Activated naive CD8-positive, alpha-beta T cell (primary cell): Measurements from ENCODE around the gene DHX57.
"Not testable (repeated sequence)": the region's sequence is repeated elsewhere in the genome, so short reads cannot be mapped to it uniquely, and the experiment has no call there.

Experiments
- H3K27ac Mint-ChIP-seq: one replicate; pipeline ENCODE4 v1.8.0; 2021; ENCODE audit warnings: mixed read lengths
- H3K27me3 Mint-ChIP-seq: one replicate; pipeline ENCODE4 v1.8.0; 2021; ENCODE audit warnings: mixed read lengths
- H3K36me3 Mint-ChIP-seq: one replicate; pipeline ENCODE4 v1.8.0; 2021; ENCODE audit warnings: mixed read lengths
- H3K4me1 Mint-ChIP-seq: one replicate; pipeline ENCODE4 v1.8.0; 2021; ENCODE audit warnings: low read depth, mixed read lengths
- H3K4me3 Mint-ChIP-seq: one replicate; pipeline ENCODE4 v1.8.0; 2021; ENCODE audit warnings: mild to moderate bottlenecking, mixed read lengths
- H3K9me3 Mint-ChIP-seq: one replicate; pipeline ENCODE4 v1.8.0; 2021; ENCODE audit warnings: low read depth, mixed read lengths

DHX57 gene

DNA sequence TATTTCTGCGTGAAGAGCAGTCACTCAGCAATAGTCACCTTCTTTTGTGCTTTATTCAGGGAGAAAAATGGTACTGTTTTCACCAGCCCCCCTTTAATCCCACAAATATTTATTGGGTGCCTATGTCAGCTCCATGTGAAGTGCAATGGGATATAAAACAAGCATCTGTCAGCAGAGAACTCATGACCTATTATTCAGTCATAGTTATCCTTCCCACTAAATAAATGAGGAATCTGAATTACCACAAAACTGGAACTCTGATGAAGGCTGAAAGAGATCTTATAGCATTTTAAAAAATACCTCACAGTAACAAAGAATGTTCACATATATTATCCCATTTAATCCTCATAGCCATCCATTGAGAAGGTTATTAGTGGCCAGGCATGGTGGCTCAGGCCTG lies 45.8 kb downstream of the DHX57 start:
- Mint-ChIP-seq H3K27ac (no peak overlapping the region), H3K4me3 (no peak overlapping the region), H3K9me3 (no peaks in the 10 kb centered on the region), H3K36me3 (peaks cover 14% of the 10 kb centered on the region), H3K27me3 (no peaks in the 10 kb centered on the region), H3K4me1 (peaks cover 2% of the 10 kb centered on the region)

DNA sequence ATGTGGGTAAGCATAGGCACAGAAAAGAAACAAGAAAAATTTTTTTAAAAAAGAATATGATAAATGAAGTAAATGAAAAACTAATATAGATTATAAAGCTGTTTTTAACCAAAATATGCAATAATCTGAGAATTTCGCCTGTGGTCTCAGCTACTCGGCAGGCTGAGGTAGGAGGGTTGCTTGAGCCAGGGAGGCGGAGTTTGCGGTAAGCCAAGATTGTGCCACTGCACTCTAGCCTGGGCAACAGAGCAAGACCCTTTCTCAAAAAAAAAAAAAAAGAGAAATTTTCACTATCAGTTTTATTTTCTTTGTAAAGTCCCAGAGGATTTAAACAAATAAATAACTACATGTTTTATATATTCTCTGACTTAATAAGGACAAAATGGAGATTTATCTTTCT lies 47.3 kb downstream of the DHX57 start:
- H3K4me3 Mint-ChIP-seq = no peak overlapping the region
- H3K36me3 Mint-ChIP-seq = peaks cover 15% of the 10 kb centered on the region
- H3K4me1 Mint-ChIP-seq = peaks cover 2% of the 10 kb centered on the region
- no peaks in the 10 kb centered on the region for H3K27me3 Mint-ChIP-seq
- no peak overlapping the region for H3K27ac Mint-ChIP-seq
- no peaks in the 10 kb centered on the region for H3K9me3 Mint-ChIP-seq

DNA sequence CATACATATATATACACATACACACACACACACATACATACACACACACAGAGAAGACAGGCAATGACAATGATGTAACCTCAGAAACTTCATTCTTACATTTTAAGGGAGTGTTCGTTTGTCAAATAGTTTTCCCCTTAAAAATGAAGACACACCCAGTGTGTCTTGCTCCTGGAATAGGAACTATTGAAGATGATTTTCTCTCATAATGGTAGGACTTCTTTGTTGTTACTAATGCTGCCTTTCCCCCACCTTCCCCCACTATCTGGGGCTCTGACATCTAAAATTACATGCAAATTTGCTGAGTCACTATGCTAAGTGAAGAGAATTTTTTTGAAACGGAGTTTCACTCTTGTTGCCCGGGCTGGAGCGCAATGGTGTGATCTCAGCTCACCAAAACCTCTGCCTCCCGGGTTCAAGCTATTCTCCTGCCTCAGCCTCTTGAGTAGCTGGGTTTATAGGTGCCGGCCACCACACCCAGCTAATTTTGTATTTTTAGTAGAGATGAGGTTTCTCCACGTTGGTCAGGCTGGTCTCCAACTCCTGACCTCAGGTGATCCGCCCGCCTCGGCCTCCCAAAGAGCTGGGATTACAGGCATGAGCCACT lies 48.1 kb downstream of the DHX57 start:
- H3K4me1 Mint-ChIP-seq = not testable (repeated sequence)

DNA sequence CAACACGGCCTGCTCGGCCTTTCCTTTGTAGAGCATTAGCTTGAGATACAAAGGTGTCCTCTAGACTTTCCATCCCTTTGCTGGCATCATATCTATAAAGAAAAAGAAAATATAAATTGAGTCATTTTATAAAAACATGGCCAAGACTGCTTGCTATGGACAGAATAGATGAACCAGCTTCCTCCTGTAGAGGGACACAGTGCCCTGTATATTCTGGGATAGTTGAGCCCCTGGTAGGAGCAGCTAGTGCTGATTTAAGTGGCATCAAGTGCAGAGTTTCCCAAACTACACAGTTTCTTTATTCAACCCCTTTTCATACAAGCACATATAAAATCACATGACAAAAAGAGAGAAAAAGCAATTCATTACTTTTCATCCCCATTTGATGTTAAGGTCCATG lies 49.8 kb downstream of the DHX57 start:
- no peaks in the 10 kb centered on the region for H3K27me3 Mint-ChIP-seq
- H3K36me3 Mint-ChIP-seq = peaks cover 20% of the 10 kb centered on the region
- H3K27ac Mint-ChIP-seq = no peak overlapping the region
- H3K4me1 Mint-ChIP-seq = peaks cover 2% of the 10 kb centered on the region
- H3K9me3 Mint-ChIP-seq = no peaks in the 10 kb centered on the region
- no peak overlapping the region for H3K4me3 Mint-ChIP-seq

More for the DNA sequence above, 48.1 kb downstream of the DHX57 start:
- peaks cover 17% of the 10 kb centered on the region for H3K36me3 Mint-ChIP-seq
- not testable (repeated sequence) for H3K27me3 Mint-ChIP-seq, H3K27ac Mint-ChIP-seq, H3K9me3 Mint-ChIP-seq, H3K4me3 Mint-ChIP-seq

DNA sequence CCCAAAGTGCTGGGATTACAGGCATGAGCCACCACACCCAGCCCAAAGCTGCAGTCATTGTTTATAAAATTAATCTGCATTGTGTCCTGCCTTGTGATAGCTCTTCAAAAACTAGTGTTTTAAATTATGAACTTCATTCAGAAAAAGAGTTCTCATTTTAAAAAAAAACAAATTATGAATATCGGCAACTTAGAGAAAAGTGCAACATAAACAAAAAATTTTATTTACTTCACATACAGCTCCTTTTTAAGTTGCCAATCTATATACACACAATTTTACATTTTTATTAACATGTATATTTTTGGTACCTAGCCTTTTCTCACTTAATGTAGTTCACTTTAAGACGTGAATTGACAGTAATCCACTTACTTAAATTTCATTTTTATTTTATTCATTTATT lies 50.8 kb downstream of the DHX57 start:
- no peaks in the 10 kb centered on the region for H3K9me3 Mint-ChIP-seq
- peaks cover 2% of the 10 kb centered on the region for H3K4me1 Mint-ChIP-seq
- H3K36me3 Mint-ChIP-seq = peaks cover 25% of the 10 kb centered on the region
- H3K4me3 Mint-ChIP-seq = no peak overlapping the region
- no peaks in the 10 kb centered on the region for H3K27me3 Mint-ChIP-seq
- H3K27ac Mint-ChIP-seq = no peak overlapping the region

DNA sequence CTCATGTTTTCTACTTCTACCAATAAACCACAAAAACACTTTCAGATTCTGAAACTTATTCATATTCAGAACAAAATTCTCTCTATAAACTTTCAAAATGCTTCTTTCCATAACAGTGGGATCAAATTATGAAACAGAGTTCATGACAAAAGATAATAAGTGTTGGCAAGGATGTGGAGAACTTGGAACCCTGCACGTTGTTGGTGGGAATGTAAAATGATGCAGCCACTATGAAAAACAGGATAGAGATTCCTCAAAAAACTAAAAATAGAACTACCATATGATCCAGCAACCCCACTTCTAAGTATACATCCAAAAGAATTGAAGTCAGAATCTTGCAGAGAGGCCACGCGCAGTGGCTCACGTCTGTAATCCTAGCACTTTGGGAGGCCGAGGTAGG lies 52.3 kb downstream of the DHX57 start:
- Mint-ChIP-seq H3K4me3 (no peak overlapping the region), H3K9me3 (no peaks in the 10 kb centered on the region), H3K27ac (no peak overlapping the region), H3K4me1 (peaks cover 2% of the 10 kb centered on the region), H3K27me3 (no peaks in the 10 kb centered on the region), H3K36me3 (peaks cover 31% of the 10 kb centered on the region)

DNA sequence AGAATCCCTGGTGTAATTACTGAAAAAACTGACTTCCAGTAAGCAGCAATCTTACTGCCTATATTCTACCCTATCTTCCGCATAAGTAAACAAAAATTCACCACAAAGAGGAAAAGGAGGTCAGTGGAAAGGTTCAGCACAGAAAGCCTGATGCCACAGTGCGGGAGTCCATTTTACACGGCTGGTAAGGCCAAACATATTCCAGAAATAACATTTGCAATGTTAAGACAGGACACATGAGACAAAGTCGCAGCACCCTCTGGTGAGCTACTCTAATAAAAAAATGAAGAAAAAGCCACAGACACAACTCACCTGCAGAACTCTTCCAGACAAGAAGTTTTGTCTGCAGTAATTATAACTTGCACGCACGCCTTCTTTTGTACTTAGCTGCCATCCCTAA lies 57.2 kb downstream of the DHX57 start:
- Mint-ChIP-seq H3K4me1 (no peaks in the 10 kb centered on the region), H3K4me3 (no peak overlapping the region), H3K36me3 (peaks cover 23% of the 10 kb centered on the region), H3K9me3 (no peaks in the 10 kb centered on the region), H3K27me3 (no peaks in the 10 kb centered on the region), H3K27ac (no peak overlapping the region)

DNA sequence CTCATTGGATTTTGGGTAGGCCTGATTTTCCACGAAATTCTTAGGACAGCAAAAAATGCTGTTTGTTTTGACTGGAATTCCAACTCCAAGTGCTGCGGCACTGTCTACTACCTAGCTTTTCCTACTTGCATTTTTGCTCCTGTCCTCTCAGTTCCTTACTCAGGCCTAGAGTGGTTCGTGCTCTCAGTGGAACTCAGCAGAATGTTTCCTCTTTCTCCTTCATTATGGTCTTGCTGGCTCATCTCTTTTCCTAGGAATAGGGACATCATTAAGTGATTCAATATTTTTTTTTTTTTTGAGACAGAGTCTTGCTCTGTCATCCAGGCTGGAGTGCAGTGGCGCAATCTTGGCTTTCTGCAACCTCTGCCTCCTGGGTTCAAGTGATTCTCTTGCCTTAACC lies 59.8 kb downstream of the DHX57 start:
- Mint-ChIP-seq H3K4me1 (no peaks in the 10 kb centered on the region), H3K9me3 (no peaks in the 10 kb centered on the region), H3K27ac (no peak overlapping the region), H3K4me3 (no peak overlapping the region), H3K27me3 (no peaks in the 10 kb centered on the region), H3K36me3 (peaks cover 16% of the 10 kb centered on the region)

DNA sequence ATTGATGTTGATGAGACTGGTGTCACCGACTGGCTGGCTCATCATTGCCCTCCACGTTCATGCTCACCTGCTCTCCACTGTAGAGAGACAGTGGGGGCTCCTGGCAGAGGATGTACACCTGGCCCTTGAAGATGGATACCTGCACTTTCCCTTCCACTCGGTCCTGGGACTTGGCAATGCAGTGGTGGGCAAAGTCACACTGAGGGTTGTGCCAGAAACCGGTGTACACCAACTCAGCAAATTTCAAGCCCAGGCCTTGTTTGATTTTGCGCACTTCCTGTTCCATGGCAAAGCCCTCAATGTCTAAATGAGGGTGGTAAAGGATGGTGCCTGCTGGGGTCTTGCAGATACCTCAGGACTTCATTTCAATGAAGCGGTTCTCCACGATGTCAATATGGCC lies 65.2 kb downstream of the DHX57 start:
- H3K27ac Mint-ChIP-seq = no peak overlapping the region
- no peaks in the 10 kb centered on the region for H3K9me3 Mint-ChIP-seq
- H3K27me3 Mint-ChIP-seq = no peaks in the 10 kb centered on the region
- H3K4me3 Mint-ChIP-seq = no peak overlapping the region
- H3K4me1 Mint-ChIP-seq = peaks cover 7% of the 10 kb centered on the region
- H3K36me3 Mint-ChIP-seq = peaks cover 4% of the 10 kb centered on the region

DNA sequence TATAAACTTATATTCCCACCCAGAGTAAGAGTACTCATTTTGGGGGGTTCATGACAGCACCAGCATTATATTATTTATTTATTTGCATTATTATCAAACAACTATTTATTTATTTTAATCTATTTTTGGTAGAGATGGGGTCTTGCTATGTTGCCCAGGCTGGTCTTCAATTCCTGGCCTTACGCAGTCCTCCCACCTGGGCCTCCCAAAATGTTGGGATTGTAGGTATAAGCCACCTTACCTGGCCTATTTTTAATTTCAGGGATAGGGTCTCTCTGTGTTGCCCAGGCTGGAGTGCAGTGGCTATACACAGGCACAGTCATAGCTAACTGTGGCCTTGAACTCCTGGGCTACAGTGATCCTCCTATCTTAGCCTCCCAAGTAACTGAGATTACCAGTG lies 67.1 kb downstream of the DHX57 start:
- Mint-ChIP-seq H3K27ac (no peak overlapping the region), H3K36me3 (peaks cover 2% of the 10 kb centered on the region), H3K27me3 (no peaks in the 10 kb centered on the region), H3K4me3 (no peak overlapping the region), H3K9me3 (no peaks in the 10 kb centered on the region), H3K4me1 (peaks cover 7% of the 10 kb centered on the region)

DNA sequence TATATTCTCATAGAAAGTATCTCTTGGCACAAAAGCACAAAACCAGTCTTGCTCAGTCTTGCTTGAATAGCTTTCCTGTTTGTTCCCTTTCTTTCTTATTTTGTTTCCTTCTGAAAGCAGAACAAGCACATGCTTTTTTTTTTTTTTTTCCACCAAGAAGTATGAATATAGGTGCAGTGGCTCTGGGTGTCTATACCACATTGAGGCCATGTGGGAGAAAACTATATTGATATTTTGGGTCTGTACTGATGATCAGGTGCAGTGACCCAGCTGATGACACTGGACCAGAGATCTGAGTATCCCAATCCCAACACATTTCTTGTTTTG lies 69.0 kb downstream of the DHX57 start:
- Mint-ChIP-seq H3K4me1 (peaks cover 7% of the 10 kb centered on the region), H3K36me3 (no peaks in the 10 kb centered on the region), H3K9me3 (no peaks in the 10 kb centered on the region), H3K4me3 (no peak overlapping the region), H3K27ac (no peak overlapping the region), H3K27me3 (no peaks in the 10 kb centered on the region)

DNA sequence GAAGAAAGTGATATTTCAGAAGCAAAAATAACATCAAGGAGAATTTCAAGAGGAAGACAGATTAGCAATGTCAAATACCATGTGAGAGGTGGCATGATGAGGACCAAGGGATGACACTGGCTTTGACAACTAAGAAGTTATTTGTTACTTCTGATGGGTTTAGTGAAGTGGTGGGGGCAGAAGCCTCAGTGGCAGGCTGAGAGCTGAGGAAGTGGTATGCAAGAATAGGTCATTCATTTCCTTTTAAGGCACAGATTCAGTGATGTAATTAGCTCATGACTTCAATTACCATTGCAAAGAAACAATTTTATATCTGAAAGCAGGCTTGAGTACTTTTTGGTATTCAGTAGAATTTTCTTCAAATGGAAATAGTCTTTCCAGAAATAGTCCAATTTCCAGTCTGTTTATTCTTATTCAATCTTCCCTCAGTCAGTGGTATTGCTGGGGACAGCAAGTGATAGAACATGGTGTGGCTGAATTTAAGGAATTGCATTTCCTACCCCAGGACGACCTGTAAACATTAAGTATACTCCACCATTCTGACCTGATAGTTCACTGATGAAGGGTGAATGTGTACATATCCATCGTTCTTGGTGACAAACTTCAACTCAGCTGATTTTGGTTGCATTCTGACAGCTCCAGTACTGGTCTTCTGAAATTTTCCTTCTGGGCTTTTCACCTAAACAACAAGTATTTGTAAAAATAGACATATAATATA lies 69.6 kb downstream of the DHX57 start:
- Mint-ChIP-seq H3K36me3 (no peaks in the 10 kb centered on the region), H3K9me3 (no peaks in the 10 kb centered on the region), H3K27ac (no peak overlapping the region), H3K4me3 (no peak overlapping the region), H3K4me1 (peaks cover 7% of the 10 kb centered on the region), H3K27me3 (no peaks in the 10 kb centered on the region)

DNA sequence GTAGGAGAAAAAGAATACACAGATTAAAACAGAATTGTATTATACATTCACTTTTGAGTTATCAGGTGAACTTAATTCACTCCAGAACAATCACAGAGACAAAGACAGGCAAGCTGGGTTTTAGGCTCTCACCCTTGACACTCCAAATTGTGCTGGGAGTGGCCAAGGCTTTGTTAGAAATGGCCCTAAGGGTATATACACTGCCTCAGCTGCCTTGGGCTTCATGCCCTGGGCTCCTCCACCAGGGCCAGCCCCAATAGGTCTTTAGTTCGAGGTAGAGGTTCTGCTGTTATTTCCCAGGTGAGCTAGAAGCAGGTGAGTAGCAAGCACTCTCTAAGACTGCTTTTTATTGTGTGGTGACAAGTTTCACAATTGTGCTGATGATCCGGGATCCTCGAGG lies 77.8 kb downstream of the DHX57 start:
- Mint-ChIP-seq H3K27me3 (no peaks in the 10 kb centered on the region), H3K4me1 (no peaks in the 10 kb centered on the region), H3K36me3 (peaks cover 3% of the 10 kb centered on the region), H3K4me3 (no peak overlapping the region), H3K9me3 (no peaks in the 10 kb centered on the region), H3K27ac (no peak overlapping the region)

DNA sequence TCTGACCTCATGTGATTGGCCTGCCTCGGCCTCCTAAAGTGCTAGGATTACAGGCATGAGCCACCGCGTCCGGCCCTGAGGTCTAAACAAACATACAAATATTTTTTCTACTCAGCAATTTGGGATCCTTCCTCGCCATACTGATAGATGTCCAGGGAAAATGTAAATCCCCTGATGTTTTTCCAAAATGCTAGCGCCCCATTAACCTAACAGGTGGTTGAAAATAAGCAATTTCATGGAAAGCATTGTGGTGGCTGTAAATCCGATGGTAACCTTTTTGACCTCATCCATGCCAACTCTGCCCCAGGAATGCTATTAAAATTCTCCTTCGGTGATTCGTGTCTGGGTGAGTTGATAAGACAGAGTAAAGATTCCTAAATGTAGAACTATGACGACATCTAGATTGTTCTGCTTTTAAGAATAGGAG lies 78.5 kb downstream of the DHX57 start:
- Mint-ChIP-seq H3K9me3 (no peaks in the 10 kb centered on the region), H3K4me3 (no peak overlapping the region), H3K27me3 (no peaks in the 10 kb centered on the region), H3K36me3 (peaks cover 3% of the 10 kb centered on the region), H3K4me1 (no peaks in the 10 kb centered on the region), H3K27ac (no peak overlapping the region)

DNA sequence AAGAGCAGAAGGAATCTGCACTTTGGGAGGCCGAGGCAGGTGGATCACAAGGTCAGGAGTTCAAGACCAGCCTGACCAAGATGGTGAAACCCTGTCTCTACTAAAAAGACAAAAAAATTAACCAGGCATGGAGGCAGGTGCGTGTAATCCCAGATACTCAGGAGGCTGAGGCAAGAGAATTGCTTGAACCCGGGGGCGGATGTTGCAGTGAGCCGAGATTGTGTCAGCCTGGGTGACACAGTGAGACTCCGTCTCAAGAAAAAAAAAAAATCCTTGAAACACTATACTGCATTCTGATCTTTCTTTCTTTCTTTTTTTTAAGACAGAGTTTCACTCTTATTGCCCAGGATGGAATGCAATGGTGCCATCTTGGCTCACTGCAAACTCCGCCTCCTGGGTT lies 80.7 kb downstream of the DHX57 start:
- H3K4me1 Mint-ChIP-seq, H3K9me3 Mint-ChIP-seq, H3K27ac Mint-ChIP-seq, H3K27me3 Mint-ChIP-seq, H3K4me3 Mint-ChIP-seq, H3K36me3 Mint-ChIP-seq: not testable (repeated sequence)

DNA sequence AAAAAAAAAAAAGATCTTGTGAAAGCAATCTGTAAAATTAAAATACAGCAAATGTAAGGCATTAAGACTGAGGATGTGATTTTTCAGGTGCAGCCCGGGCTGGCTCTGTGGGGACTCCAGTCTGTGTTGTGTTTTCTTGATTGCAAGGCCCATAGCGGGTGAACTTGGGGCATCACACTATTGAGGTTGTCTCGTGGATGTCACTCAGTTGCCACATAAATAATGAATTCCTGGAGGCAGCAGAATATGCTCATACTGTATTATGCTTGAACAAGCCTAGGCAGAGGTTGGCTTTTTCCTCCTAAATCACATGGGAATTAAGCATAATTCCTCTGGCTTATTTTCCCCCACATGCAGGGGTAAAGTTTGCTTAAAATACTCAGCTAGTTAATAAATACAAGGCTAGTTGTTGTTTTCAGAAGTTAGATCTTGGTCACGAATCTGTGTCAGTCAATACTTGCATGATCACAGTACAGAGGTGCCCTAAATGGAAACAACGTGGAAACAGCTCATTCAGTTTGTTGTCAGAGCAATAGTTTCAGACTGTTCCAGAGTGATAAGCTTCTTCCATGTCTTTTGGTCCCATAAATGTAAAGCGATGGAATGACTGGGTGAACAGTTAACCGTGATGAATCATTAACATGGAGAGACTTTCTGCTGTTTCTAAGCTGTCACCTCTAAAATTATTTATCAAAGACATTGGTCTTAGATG lies 81.3 kb downstream of the DHX57 start:
- H3K36me3 Mint-ChIP-seq = peaks cover 3% of the 10 kb centered on the region
- H3K4me3 Mint-ChIP-seq = no peak overlapping the region
- H3K27ac Mint-ChIP-seq = no peak overlapping the region
- H3K4me1 Mint-ChIP-seq = no peaks in the 10 kb centered on the region
- H3K9me3 Mint-ChIP-seq = no peaks in the 10 kb centered on the region
- H3K27me3 Mint-ChIP-seq = no peaks in the 10 kb centered on the region
